Measurements from ENCODE around the gene CFI. TPM values are rescaled to one million over a fixed set of nuclear protein-coding genes. Genes with fewer than 3 reads are reported as not detected.

The CFI gene
- total and polyA plus RNA-seq, 2 of the 4 experiments (the other 2 are of a cell fraction) = 0.12 to 0.18 TPM

DNA sequence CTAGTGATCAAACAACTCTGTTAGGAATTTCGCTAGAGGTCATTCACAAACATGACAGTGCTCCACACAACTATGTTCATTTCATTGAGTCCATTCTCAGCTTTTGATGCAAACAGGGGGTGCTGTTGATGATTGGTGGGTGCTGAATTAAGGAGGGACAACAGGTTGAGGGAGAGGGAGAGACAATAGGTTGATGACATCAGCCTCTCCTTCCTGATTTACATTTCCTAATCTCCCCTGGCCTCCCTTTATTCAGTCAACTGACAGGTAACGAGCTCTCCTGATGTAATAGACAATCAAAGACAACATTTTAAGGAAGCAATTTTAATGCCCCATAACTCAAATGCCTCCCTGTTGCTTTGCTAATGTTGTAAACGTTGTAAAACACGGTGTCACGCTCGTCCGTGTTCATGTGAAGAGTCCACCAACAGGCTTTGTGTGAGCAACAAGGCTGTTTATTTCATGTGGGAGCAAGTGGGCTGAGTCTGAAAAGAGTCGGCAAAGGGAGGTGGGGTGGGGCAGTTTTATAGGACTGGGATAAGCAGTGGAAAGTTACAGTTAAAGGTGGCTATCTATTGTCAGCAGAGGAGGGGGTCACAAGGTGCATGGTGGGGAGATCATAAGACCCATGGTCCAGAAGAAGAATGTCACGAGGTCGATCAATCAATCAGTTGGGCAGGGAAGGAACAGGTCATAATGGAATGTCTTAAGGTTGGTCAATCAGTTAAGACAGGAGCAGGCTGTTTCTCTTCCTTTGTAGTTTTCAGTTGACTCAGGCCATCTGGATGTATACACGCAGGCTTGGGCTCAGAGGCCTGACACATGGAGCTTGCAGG, 9.0 kb upstream of the CFI start (continued):
- no peak for TF ChIP-seq RCOR1 (IDR thresholded peaks at IDR 0.05; ENCODE audit: insufficient replicate concordance, low read length)

DNA sequence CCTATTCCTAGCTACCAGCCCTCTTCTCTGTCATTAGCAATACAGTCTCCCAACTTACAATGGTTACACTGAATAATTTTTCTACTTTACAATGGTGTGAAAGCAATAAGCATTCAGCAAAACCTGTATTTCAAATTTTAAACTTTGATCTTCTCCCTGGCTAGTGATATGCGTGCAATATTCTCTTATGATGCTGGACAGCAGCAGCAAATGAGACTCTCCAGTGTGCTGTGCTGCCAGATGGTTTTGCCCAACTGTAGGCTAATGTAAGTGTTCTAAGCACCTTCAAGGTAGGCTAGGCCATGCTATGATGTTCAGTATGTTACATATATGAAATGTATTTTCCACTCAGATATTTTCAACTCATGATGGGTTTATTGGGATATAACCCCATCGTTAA, 7.9 kb upstream of the CFI start:
- ATAC-seq (ENCODE audit: low read depth) = no peak
- CTCF ChIA-PET = interaction anchor here (0.6 kb wide), 1 partner anchor 262 kb away, joined by 4 read pairs; no protein-coding TSS in a partner anchor
- in situ Hi-C loops (cut with MboI; ENCODE audit: low sequenced_read_pairs) = loop anchor here (10.0 kb wide), 3 partner anchors 105 to 385 kb away; partner anchors contain the start of gene CASP6
- dilution Hi-C loops (cut with HindIII; ENCODE audit: low sequenced_read_pairs, unreplicated experiment) = no loop called here
- H2AK9ac ChIP-seq (replicated peaks; ENCODE audit: low read depth, low read length, poor library complexity) = no peak overlapping the region
- no peaks in the 10 kb centered on the region for H3K4me1 ChIP-seq (ENCODE audit: control insufficient read depth, insufficient read depth, low read length)
- H3K27ac ChIP-seq (ENCODE audit: insufficient read depth, low read length) = no peak overlapping the region
- H3K9me1 ChIP-seq (ENCODE audit: insufficient read depth, low read length) = no peaks in the 10 kb centered on the region
- H3K14ac ChIP-seq (replicated peaks; ENCODE audit: low read depth, low read length) = no peak overlapping the region
- DNase-seq = no peak
- no peak overlapping the region for H3K18ac ChIP-seq (ENCODE audit: low read depth, low read length)
- H3K4me2 ChIP-seq (ENCODE audit: low read depth, low read length) = no peak overlapping the region
- no peak overlapping the region for H3K4me3 ChIP-seq (ENCODE audit: insufficient read depth, low read depth, low read length)
- H4K8ac ChIP-seq (ENCODE audit: low read depth in 2 of 2, low read length in 2 of 2) = no peak overlapping the region
- H2BK20ac ChIP-seq (ENCODE audit: low read depth, low read length) = no peak overlapping the region
- H3K27me3 ChIP-seq (ENCODE audit: control insufficient read depth, insufficient read depth, low read length) = no peaks in the 10 kb centered on the region
- no peak overlapping the region for H2AFZ ChIP-seq (replicated peaks; ENCODE audit: low read length, poor library complexity)
- intact Hi-C loops (cut with micrococcal nuclease) = no loop called here
- H3K9ac ChIP-seq (ENCODE audit: low read depth, low read length) = no peak overlapping the region
- no peak overlapping the region for H3K56ac ChIP-seq (ENCODE audit: extremely low read depth, insufficient read depth, low read length)
- H2BK15ac ChIP-seq (ENCODE audit: low read depth, low read length) = no peak overlapping the region
- no peak overlapping the region for H3K23ac ChIP-seq (ENCODE audit: low read depth, low read length)
- no CpG with 5 or more reads among the region's 2 CpGs for WGBS, 2 experiments (ENCODE audit: extremely low coverage in 2 of 2, insufficient read length in 1 of 2)
- H3K9me3 ChIP-seq (ENCODE audit: control insufficient read depth, insufficient read depth, low read length) = no peaks in the 10 kb centered on the region
- POLR2A ChIA-PET (ENCODE audit: unreplicated experiment) = no interaction called here
- H2AK5ac ChIP-seq (ENCODE audit: low read depth, low read length) = no peak overlapping the region
- no peak overlapping the region for H4K91ac ChIP-seq (ENCODE audit: insufficient read depth, low read depth, low read length)
- no peaks in the 10 kb centered on the region for H3K79me1 ChIP-seq (ENCODE audit: low read depth in 1 of 2, low read length in 2 of 2)
- H3K4ac ChIP-seq (ENCODE audit: low read depth, low read length) = no peak overlapping the region
- H3K36me3 ChIP-seq (ENCODE audit: control insufficient read depth, insufficient read depth, low read length) = no peaks in the 10 kb centered on the region
- no peak overlapping the region for H2BK5ac ChIP-seq (ENCODE audit: low read depth, low read length, poor library complexity, severe bottlenecking)
- no TSS peak for BruUV-seq (replicated peaks)
- H4K20me1 ChIP-seq (ENCODE audit: insufficient read depth, low read length) = no peaks in the 10 kb centered on the region
- H4K5ac ChIP-seq (ENCODE audit: low read depth, low read length) = no peak overlapping the region
- H2BK120ac ChIP-seq (ENCODE audit: low read depth, low read length) = no peak overlapping the region
- no peak for TF ChIP-seq RFX5 (IDR thresholded peaks at IDR 0.05; ENCODE audit: low read depth, low read length)
- no peak for TF ChIP-seq RAD21 (IDR thresholded peaks at IDR 0.05; ENCODE audit: low read length)
- no peak for TF ChIP-seq MAZ (IDR thresholded peaks at IDR 0.05; ENCODE audit: borderline replicate concordance, low read depth, low read length)
- TF ChIP-seq, protein P1, sequence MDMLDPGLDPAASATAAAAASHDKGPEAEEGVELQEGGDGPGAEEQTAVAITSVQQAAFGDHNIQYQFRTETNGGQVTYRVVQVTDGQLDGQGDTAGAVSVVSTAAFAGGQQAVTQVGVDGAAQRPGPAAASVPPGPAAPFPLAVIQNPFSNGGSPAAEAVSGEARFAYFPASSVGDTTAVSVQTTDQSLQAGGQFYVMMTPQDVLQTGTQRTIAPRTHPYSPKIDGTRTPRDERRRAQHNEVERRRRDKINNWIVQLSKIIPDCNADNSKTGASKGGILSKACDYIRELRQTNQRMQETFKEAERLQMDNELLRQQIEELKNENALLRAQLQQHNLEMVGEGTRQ (IDR thresholded peaks at IDR 0.05; ENCODE audit: low read depth, low read length) = no peak
- TF ChIP-seq NFE2L2 (IDR thresholded peaks at IDR 0.05; ENCODE audit: low read depth, low read length) = no peak
- no peak for TF ChIP-seq POLR2A (IDR thresholded peaks at IDR 0.05; ENCODE audit: low read depth, low read length)
- TF ChIP-seq CEBPB (IDR thresholded peaks at IDR 0.05; ENCODE audit: low read depth, low read length) = no peak
- TF ChIP-seq, protein P2, sequence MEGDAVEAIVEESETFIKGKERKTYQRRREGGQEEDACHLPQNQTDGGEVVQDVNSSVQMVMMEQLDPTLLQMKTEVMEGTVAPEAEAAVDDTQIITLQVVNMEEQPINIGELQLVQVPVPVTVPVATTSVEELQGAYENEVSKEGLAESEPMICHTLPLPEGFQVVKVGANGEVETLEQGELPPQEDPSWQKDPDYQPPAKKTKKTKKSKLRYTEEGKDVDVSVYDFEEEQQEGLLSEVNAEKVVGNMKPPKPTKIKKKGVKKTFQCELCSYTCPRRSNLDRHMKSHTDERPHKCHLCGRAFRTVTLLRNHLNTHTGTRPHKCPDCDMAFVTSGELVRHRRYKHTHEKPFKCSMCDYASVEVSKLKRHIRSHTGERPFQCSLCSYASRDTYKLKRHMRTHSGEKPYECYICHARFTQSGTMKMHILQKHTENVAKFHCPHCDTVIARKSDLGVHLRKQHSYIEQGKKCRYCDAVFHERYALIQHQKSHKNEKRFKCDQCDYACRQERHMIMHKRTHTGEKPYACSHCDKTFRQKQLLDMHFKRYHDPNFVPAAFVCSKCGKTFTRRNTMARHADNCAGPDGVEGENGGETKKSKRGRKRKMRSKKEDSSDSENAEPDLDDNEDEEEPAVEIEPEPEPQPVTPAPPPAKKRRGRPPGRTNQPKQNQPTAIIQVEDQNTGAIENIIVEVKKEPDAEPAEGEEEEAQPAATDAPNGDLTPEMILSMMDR (conservative IDR thresholded peaks at IDR 0.05; ENCODE audit: low read depth, low read length) = no peak
- TF ChIP-seq MAFK (IDR thresholded peaks at IDR 0.05; ENCODE audit: low read depth, low read length) = no peak
- no peak for TF ChIP-seq SMC3 (IDR thresholded peaks at IDR 0.05; ENCODE audit: low read depth, low read length)
- TF ChIP-seq RCOR1 (IDR thresholded peaks at IDR 0.05; ENCODE audit: insufficient replicate concordance, low read length) = no peak
- no peak for TF ChIP-seq CHD1 (IDR thresholded peaks at IDR 0.05; ENCODE audit: low read depth, low read length)
- no peak for TF ChIP-seq MXI1 (IDR thresholded peaks at IDR 0.05; ENCODE audit: borderline replicate concordance, low read depth, low read length)
- no peak for TF ChIP-seq FOS (IDR thresholded peaks at IDR 0.05; ENCODE audit: low read depth, low read length)
- no peak for TF ChIP-seq BHLHE40 (IDR thresholded peaks at IDR 0.05; ENCODE audit: low read depth, low read length)
